NCI-H1436 treated with DMSO at 0.1 percent for 48 hours (cell line): ENCODE measurements around the gene FAM184B.

Experiments
- DNase-seq: peaks from one replicate; lab custom pipeline; 2025; lab: John Stamatoyannopoulos, UW

FAM184B gene

DNA sequence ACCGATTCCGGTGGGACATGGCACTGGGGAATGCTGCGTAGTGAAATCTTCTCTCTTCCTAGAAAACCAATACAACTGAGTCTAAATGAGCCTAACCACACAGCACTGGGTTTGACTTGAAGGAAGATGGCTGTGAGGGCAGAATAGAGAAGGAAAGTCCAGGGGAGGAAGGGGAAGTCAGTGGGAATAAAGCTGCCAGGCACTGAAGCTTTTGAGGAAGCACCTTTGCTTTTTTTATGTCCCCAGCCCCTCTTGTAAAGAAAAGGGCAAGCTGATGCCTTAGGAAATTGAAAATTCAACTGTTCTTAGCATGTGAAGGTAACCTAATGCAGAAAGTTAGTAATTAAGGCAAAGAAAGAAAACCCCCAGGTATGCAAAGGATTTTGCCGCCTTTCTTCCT lies 146.4 kb downstream of the FAM184B start:
- no peak for DNase-seq

DNA sequence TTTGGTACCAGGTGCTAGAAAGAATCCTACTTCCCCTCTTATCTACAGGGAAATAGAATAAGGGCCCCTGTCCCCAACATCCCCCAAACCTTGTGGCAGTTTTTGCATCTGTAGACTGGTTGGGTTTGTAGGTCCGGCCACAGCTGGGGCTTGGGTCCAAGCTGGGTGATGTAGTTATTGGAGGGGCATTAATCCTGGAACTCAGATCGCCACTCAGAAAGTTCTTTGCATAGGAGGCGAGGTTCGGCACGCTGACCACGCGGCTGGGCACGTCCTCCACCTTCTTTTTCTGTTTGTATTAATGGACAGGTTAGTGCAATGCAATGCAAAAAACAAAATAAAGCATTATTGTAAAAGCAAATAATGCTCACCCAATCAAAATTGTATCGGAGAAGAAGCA lies 147.8 kb downstream of the FAM184B start:
- no peak for DNase-seq

DNA sequence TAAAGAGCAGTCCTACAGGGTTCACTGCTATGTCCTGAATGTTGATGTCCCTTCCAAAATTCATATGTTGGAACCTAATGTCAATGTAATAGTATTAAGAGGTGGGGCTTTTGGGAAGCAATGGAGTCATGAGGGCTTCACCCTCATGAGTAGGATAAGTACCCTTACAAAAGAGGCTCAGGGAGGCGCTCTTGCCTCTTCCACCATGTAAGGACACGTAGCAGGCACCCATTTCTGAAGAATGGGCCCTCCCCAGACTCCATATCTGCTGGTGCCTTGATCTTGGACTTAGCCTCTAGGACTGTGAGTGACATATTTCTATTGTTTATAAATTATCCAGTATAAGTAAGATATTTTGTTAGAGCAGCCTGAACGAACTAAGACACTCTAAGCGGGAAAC lies 151.2 kb downstream of the FAM184B start:
- DNase-seq: no peak

DNA sequence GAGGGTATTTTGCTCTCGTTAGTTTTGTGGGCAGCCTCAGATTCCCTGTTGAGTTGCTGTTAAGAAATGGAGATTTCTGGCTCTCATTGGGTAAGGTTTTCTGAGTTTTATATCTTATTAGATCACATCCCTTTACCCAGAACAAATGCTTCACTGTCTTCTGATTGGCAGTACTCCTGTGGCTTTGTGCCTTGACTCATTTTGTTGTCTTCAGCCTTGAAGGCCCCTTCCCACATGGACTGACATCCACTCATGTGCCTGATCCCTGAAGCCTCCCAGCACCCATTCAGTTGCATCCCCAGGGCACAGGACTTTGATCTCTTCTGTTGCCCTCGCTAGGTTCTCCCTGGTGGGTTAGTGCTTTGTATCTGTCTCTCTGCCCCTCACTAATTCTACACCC lies 156.6 kb downstream of the FAM184B start:
- no peak for DNase-seq

DNA sequence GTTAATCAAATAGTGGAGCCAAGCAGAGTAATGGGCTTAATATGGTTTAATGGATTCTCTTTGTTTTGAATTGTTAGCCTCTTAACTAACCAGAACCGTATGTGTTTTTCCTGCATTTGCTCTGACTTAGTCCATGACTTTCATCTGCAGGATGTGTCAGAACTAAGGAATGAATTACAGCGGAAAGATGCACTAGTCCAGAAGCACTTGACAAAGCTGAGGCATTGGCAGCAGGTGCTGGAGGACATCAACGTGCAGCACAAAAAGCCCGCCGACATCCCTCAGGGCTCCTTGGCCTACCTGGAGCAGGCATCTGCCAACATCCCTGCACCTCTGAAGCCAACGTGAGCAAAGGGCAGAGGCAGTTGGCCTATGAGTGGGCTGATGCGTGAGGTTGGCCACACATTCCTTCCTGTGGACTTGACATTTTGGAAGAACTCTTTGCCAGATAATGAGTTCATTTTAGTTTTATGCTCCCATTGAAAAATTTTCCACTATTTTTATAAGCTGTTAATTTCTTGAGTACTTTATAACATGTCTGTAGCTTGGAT lies 157.9 kb downstream of the FAM184B start:
- DNase-seq: no peak

DNA sequence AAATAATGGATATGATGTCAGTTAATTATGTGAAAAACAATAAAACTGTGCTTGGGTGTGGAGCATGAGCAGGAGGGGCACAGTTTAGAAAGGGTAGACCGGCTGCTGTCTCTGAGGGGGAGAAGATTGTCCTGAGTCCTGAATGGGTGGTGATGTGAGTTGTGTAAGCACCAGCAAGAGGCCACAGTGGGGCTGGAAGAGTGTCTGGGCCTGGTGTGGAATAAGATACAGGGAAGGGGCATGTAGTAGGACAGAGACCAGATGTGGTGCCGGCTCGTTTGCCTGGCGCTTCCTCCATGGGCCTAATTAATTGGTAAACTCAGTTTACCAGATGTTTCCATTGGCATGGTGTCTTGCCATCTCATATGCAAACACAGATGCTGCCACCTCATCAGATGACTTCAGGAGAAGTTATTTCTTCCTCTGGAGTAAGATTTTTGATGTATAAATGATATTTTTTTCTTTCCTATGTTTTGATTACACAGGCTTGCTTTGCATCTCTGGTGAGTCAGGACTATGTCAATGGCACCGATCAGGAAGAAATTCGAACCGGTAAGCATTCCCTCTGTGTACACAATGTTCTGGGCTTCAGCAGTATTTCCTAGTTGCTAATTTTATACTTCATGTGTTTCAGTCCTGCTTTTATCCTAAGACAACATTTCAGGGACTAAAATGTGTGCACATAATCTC lies 161.9 kb downstream of the FAM184B start:
- DNase-seq: no peak

DNA sequence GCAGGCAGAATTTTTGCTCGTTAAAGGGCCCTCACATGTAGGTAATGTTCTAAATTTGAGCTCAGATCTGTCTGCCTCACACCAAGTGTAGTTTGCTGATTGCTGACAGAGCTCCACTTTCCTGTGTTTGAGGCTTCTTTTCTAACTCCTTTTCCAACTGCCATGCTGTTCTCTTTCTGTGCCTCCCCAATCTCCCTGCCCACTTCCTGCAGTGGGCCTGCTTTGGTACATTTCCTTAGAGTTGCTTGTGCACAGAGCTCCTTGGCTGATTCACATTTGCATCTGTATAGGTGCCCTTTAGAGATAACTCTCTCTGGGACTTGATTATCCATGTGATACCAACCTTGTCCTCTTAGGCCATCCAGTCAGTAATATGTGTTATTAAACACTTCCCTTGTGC lies 162.5 kb downstream of the FAM184B start:
- no peak for DNase-seq

DNA sequence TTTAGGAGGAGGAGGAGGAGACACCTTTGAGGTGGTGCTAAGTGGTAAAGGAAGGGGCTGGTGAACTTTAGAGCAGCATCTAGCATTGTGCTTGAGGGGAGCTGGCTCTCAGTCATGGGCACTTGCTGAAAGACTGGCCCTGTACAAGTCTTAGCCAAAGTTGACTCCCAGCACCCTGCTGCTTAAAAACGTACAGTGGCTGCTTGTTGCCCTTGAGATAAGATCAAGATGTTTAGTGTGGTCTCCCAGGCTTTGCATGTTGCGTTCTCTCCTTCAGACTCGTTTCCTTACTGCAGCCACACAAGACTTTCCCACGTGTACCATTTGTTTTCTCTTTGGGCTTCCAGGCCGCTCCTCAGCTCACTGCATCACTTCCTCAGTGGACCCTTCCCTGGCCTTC lies 165.1 kb downstream of the FAM184B start:
- no peak for DNase-seq

DNA sequence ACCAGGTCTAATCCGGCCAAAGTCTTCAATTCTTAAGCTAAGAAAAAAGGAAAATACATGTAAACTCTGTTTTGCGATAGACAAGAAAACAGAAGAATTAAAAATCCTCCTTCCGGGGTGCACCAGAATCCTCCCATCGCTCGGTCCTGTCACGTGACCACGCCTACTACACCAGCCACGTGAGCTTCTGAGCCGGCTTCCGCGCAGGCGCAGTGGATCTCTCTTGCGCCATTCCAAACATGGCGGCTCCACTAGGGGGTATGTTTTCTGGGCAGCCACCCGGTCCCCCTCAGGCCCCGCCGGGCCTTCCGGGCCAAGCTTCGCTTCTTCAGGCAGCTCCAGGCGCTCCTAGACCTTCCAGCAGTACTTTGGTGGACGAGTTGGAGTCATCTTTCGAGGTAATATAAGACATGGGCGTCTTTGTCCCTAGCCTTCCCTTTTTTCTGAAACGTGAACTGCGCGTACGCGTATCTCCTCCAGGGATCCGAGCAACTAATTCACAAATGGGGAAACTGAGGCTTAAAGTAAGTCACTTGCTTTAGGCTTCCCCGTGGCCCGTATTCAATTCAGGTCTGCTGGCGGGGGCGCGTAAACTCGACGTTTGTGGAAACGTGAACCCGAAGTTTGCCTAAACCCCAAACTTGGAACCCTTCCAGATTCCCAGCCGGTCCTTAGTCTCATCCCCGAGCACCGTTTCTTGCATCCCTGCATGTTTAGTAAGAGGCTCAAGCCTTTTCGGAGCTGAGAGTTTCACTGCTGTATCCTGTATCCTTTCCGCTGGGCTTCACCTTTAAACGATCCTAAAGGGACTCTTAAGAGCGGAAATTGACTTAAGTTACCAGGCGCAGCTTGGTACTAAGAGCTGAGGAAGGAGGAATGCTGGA lies 166.8 kb downstream of the FAM184B start, which contains the start of gene MED28:
Gene MED28, plus strand, starts transcription at position 226 of the 884 bp plus-strand sequence. Its CDS starts 14 bp downstream, at position 240.
- no peak for DNase-seq

DNA sequence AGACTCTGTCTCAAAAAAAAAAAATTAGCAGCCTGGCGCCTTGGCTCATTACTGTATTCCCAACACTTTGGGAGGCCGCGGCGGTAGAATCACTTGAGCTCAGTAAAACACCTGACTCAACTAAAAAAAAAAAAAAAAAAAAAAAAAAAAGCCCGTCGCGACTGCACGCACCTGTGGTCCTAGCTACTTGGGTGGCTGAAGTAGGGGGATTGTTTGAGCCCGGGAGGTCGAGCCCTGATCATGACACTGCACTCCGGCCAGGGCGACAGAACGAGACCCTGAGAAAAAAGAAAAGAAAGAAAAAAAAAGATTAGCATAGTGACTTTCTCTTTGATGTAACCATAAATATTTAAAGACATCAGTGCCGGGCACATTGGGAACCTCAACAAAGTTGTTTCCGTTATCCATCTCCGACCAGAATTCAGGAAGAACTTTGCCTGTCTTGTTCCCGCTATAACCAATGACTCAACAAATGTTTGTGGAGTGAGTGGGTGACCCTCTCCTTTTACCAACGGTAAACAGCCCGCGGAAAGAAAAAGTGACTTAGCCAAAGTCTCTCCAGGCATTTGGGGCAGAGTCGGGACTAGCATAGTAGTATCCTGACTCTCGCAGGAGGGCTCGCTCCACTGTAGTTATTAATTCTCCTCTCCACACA lies 167.5 kb downstream of the FAM184B start:
- no peak for DNase-seq

DNA sequence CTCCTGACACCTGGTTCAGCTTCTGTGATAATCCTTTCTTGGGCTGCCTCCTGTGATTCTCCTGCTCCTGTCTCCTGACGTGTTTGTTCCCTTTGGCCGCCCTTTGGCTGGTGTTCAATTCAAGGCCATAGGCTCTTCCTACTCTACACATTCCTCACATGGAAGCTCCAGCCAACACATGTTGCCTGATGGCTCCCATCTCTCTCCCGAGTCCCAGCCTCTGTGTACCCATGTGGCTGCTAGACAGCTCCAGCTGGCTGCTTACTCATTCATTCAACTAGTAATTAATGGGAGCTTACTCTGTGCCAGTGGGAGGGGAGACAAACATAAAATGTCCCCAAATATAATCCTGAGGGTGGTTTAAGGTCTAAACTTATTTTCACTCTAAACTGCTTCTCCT lies 176.2 kb downstream of the FAM184B start:
- no peak for DNase-seq

DNA sequence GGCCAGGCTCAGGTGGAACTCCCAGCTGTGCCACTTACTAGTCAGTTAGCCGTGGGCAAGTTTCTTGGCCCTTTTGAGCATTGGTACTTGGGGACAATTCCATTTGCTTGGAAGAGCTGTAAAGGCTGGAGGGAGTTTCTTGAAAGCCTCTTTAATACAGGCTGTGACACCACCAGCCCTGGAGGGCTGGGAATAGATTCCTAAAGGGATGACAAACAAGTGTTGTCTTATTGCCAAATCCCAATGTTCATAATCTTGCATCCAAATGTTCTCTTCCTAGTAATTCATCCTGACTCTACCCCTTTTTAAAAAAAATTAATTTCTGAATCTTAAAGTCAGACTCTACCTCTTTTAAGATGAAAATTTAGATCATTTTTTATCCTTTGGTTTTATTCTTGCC lies 181.6 kb downstream of the FAM184B start:
- no peak for DNase-seq

DNA sequence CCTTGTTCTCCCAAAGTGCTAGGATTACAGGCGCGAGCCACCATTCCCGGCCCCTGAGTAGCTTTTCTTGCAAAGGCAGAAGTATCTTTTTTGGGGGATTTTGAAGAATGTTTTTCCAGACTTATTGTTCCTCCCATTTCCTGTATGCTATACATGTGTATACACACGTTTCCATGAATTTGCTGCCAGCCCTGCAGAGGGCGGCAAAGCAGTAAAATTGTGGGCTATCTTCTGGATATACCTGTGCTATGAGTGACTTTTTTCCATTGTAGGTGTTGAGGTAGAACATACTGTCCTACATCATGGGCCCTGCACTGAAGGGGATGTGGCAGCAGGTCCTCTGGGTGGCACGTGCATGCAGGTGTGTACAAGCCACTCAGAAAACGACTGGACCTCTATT lies 183.9 kb downstream of the FAM184B start:
- no peak for DNase-seq

DNA sequence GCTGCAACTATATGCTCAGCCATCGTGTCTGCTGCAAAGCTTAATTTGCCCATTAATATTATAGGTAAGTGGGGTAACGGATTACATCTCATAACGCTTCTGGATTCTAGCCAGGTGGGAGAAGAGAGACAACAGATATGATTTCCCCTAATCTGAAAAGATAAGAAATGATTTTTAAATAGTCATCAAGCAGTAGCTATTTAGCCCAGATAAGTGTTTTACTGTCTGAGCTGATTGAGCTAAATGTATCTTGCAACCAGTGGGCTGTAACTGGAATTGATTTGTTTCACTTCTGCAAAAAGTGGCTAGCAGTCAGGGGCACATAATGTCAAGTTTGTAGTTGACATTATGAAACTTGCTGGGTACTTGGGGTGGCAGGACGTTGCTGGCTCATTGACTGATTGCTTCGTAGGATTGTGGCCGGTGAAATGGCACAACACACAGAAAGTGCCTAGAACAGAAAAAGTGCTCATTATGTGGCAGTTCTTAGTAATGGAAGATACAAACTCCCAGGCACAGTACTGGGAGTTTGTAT lies 185.9 kb downstream of the FAM184B start:
- no peak for DNase-seq

DNA sequence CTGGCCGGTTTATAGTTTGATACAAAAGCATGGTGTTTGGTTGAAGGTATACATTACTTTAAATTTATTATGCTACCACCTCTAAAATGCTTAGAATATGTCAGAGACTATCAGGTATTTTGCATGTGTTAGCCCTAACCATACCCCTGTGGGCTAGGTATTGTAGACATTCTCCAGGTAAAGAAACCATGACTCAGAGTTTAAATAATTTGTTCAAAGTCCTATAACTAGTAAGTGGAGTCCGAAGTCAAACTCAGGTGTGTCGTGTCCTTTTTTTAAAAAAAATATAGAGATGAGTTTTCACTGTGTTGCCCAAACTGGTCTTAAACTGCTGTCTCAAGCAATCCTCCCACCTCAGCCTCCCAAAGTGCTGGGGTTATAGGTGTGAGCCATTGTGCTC lies 192.1 kb downstream of the FAM184B start:
- no peak for DNase-seq

DNA sequence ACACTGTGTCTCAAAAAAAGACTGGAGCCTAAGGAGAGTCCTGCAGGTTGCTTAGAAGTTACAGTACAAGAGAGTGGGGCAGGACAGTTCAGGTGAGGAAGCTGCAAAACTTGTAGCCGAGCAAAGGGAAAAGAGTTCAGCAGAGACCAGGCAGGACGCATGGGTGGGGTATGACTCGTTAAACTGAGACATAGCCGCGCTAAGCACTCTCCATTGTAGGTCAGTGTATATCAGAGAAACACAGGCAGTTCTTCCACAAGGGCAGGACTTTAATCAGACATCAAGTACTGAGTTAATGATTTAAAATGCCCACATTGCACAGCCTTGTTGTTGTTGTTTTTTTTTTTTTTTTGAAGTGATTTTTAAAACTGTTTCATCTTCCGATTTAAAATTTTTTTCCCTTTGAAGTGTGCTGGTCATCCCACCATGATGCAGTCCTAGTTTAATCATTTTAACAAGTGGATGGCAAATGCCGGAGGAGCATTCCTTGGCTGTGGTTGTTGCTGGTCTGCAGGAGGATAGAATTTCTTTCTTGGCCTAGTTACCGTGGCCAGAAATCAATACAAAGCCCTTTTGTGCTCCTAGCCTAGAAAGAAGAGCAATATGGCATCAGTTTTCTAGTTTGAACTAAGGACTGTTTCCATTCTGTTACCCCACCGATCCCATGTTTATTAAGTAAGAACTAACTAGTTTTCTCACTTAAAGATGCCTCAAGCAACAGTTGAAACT lies 194.2 kb downstream of the FAM184B start:
- no peak for DNase-seq

DNA sequence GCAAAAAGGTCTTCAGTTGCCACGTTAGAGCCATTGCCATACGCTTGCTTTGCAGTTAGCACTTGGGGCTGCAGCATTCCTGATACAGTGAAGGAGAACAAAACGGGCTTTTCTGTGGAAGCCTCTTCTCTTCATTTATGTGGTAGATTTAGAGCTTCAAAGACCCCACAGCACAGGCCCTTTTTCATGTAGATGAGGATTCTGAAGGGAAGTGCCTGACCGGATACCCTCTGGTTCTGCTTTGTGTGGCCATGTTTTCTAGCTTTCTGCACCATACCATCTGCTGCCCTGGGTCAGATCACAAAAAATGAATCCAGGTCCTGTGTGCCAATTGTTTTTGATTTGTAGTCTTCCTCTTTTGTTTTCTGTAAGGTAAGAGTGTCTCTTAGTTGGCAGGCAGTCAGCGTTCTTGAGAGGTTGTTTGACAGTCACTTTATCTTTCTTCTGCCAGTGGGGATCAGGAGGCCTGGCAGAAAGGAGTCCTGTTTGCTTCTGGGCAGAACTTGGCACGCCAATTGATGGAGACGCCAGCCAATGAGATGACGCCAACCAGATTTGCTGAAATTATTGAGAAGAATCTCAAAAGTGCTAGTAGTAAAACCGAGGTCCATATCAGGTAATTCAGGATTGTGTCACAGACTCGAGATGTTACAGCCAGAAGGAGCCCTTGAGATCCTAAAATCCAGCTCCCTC lies 196.8 kb downstream of the FAM184B start:
- no peak for DNase-seq

DNA sequence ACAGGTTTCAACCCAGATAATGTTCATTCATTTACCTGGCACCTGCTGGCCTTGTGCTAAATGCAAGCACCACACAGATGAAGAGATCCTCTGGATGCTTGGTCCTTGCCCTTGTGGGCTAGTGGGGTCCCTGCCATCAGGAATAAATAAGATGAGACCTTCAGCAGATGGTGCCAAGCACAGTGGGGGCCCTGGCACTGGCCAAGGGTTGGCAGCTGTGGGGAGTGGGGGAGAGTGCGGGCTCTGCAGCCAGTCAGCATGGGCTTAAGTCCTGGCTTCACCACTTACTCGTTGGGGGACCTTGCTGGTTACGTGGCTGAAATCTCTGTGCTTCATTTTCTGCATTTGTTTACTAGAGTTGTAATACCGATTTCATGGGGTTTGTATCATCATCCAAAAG lies 197.5 kb downstream of the FAM184B start:
- DNase-seq: no peak

DNA sequence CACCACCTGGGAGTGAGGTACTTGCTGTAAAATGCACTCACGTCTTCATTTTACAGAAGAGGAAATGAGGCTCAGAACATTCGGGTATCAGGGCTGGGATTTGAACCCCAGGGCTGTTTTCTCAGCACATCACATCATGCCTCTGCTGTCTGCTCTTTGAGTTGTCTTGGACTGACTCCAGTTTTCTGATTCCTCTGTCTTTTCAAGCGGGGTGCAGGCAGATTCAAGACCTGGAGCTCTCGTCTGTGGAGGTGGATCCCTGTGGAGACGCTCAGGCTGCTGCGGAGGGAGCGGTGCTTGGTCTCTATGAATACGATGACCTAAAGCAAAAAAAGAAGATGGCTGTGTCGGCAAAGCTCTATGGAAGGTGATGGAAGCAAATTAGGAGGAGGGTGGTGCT lies 198.1 kb downstream of the FAM184B start:
- DNase-seq: no peak

DNA sequence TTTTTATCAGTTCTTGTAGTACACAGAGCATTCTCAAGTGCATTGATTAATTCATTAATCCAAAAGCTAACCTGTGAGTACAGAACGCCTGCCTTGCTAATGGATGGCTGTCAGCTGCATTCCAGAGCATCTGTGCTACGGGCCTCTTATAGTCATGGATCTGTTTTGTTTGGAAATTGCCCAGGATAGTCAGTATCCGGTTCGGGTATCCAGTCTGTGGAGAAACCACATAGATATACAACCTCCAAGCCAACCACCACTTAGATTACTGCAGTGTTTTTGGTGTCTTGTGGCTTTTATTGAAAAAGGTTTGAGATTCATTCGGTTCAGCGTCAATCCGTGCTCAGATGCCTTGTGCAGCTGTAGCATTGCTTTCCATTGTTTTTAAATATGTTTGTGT lies 200.5 kb downstream of the FAM184B start:
- DNase-seq: no peak
